Gastroesophageal sphincter (tissue), 3 donors: Measurements from ENCODE around the gene UFSP1.

Experiments
- POLR2A ChIP-seq, 2 donors: fragments of 450-650 bp; IDR thresholded peaks; one replicate each; pipeline ENCODE4 v1.6.1; 2017; ENCODE audit warnings: antibody characterized with exemption in 2 of 2, mild to moderate bottlenecking in 2 of 2, moderate library complexity in 1 of 2
- POLR2AphosphoS5 ChIP-seq: sonication (generic); formaldehyde crosslinking; IDR thresholded peaks from one replicate; pipeline ENCODE4 v1.6.1; 2017; ENCODE audit warnings: antibody characterized with exemption
- TF ChIP-seq, protein P1 (sequence below), 4 experiments: fragments of 200-600 bp in 2 of 4; fragments of 450-650 bp in 2 of 4; sonication (generic) in 1 of 4; IDR thresholded peaks; one replicate each; pipeline ENCODE4 v1.5.1; 2017 to 2019; ENCODE audit warnings: antibody characterized with exemption in 4 of 4, mild to moderate bottlenecking in 2 of 4, moderate library complexity in 2 of 4

- TF ChIP-seq, protein P1, sequence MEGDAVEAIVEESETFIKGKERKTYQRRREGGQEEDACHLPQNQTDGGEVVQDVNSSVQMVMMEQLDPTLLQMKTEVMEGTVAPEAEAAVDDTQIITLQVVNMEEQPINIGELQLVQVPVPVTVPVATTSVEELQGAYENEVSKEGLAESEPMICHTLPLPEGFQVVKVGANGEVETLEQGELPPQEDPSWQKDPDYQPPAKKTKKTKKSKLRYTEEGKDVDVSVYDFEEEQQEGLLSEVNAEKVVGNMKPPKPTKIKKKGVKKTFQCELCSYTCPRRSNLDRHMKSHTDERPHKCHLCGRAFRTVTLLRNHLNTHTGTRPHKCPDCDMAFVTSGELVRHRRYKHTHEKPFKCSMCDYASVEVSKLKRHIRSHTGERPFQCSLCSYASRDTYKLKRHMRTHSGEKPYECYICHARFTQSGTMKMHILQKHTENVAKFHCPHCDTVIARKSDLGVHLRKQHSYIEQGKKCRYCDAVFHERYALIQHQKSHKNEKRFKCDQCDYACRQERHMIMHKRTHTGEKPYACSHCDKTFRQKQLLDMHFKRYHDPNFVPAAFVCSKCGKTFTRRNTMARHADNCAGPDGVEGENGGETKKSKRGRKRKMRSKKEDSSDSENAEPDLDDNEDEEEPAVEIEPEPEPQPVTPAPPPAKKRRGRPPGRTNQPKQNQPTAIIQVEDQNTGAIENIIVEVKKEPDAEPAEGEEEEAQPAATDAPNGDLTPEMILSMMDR (IDR thresholded peaks at IDR 0.05), result no peak
- TF ChIP-seq POLR2A (IDR thresholded peaks at IDR 0.05), result no peak
- TF ChIP-seq POLR2AphosphoS5, result no peak
Observed at GRCh38 chr7:100882785-100883526, 6.6 kb downstream of the UFSP1 start.
